GM10248 (cell line): ENCODE measurements around the gene PPP1R14C.
"Not testable (repeated sequence)": the region's sequence is repeated elsewhere in the genome, so short reads cannot be mapped to it uniquely, and the experiment has no call there.

ENCODE experiments used
- CTCF ChIA-PET: fragments of 300-600 bp; sonication (Branson Sonifier 250); formaldehyde crosslinking; extraction: SDS; loops from one replicate; lab custom pipeline; 2021; ENCODE audit warnings: antibody characterized with exemption; lab: Yijun Ruan, JAX
- POLR2A ChIA-PET: fragments of 350-650 bp; sonication (Branson Sonifier 250); formaldehyde crosslinking; extraction: SDS; loops from one replicate; lab custom pipeline; 2020; ENCODE audit warnings: antibody characterized with exemption; lab: Yijun Ruan, JAX
- DNase-seq: peaks from one replicate; pipeline ENCODE4 v3.0.0; 2012; ENCODE audit errors: extremely low spot score
- TF ChIP-seq, protein P1 (sequence below): IDR thresholded peaks from 2 replicates; pipeline ENCODE4 v1.5.1; 2012; ENCODE audit warnings: mild to moderate bottlenecking, low read depth; ENCODE audit errors: extremely low read depth, missing control alignments, control extremely low read depth

Gene PPP1R14C

GRCh38 chr6:150175586-150176151 is 32.8 kb downstream of the PPP1R14C start:
- TF ChIP-seq, protein P1, sequence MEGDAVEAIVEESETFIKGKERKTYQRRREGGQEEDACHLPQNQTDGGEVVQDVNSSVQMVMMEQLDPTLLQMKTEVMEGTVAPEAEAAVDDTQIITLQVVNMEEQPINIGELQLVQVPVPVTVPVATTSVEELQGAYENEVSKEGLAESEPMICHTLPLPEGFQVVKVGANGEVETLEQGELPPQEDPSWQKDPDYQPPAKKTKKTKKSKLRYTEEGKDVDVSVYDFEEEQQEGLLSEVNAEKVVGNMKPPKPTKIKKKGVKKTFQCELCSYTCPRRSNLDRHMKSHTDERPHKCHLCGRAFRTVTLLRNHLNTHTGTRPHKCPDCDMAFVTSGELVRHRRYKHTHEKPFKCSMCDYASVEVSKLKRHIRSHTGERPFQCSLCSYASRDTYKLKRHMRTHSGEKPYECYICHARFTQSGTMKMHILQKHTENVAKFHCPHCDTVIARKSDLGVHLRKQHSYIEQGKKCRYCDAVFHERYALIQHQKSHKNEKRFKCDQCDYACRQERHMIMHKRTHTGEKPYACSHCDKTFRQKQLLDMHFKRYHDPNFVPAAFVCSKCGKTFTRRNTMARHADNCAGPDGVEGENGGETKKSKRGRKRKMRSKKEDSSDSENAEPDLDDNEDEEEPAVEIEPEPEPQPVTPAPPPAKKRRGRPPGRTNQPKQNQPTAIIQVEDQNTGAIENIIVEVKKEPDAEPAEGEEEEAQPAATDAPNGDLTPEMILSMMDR = no peak
- DNase-seq = no peak
- CTCF ChIA-PET = no interaction called here
- POLR2A ChIA-PET = no interaction called here

- CTCF ChIA-PET = interaction anchor here (0.5 kb wide), 1 partner anchor 173 kb away, joined by 3 read pairs; no protein-coding TSS in a partner anchor
- DNase-seq = no peak
- POLR2A ChIA-PET = no interaction called here
These were observed 33.3 kb downstream of the PPP1R14C start for GRCh38 chr6:150176152-150176551.

DNA sequence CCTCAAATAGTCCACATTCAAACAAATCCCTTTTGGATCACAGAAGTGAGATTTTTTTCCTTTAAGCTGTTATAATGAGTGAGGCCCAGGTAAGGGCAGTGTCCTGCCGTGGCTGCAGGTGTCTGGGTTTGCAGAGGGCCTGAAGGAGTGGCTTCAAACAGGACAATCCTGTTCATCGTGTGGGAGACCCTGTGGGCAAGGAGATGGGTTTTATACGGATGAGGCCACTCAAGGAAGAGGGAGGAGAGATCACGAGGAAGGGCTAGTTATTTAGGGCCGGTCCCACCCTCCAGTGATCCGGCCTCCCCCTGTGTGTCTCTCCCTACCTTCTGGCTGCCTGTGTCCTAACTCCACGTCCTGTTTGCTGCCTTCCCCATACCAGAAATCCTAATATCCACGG is 33.8 kb downstream of the PPP1R14C start:
- TF ChIP-seq, protein P1 = no peak
- no peak for DNase-seq
- ChIA-PET CTCF (interaction anchor here (0.5 kb wide), 1 partner anchor 173 kb away, joined by 3 read pairs; no protein-coding TSS in a partner anchor), POLR2A (no interaction called here)

More at GRCh38 chr6:150176152-150176551, 33.3 kb downstream of the PPP1R14C start:
- TF ChIP-seq, protein P1 = no peak

- POLR2A ChIA-PET = no interaction called here
- no peak for DNase-seq
- TF ChIP-seq, protein P1 = no peak
- CTCF ChIA-PET = no interaction called here
These were observed 34.6 kb downstream of the PPP1R14C start for GRCh38 chr6:150177259-150177951.

- TF ChIP-seq, protein P1 = no peak
- DNase-seq = no peak
- CTCF ChIA-PET = no interaction called here
- POLR2A ChIA-PET = no interaction called here
These were observed 35.2 kb downstream of the PPP1R14C start for GRCh38 chr6:150177952-150178520.

DNA sequence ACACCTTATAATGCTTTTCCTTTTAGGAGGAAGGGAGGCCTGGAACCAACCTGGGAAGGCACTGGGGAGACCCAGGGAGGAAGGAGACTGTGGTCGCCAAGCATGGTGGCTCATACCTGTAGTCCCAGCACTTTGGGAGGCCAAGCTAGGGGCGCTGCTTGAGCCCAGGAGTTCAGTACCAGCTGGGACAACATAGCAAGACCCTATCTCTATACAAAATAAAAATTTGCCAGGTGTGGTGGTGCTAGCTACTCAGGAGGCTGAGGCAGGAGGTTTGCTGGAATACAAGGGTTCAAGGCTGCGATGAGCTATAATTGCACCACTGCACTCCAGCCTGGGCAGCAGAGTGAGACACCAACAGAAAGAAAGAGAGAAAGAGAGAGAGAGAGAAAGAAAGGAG is 36.2 kb downstream of the PPP1R14C start:
- CTCF ChIA-PET = no interaction called here
- POLR2A ChIA-PET = interaction anchor here (0.6 kb wide), 1 partner anchor 12 kb away, joined by 3 read pairs; no protein-coding TSS in a partner anchor
- DNase-seq = no peak
- TF ChIP-seq, protein P1 = no peak

DNA sequence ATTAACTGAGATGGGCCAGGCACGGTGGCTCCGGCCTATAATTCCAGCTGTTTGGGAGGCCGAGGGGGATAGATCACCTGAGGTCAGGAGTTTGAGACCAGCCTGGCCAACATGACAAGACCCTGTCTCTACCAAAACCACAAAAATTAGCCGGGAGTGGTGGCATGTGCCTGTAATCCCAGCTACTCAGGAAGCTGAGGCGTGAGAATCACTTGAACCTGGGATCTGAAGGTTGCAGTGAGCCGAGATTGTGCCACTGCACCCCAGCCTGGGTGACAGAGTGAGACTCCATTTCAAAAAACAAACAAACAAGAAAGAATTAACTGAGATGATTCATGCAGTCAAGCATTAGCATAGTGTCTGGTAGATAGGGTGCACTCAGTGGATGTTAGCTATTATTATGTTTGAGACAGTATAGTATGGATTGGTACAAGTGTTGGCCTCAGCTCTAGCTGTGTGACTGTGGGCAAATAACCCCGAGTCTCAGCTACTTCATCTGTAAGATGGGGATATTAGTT is 37.1 kb downstream of the PPP1R14C start:
- CTCF ChIA-PET = interaction anchor here (1.0 to 2.3 kb wide), 3 partner anchors 7 to 46 kb away, joined by 3 to 6 read pairs (median 4); no protein-coding TSS in a partner anchor
- POLR2A ChIA-PET, DNase-seq: not testable (repeated sequence)
